Astrocyte of the spinal cord (primary cell): ENCODE measurements around the gene VPS13A.

ENCODE experiments used
- DNase-seq: peaks from one replicate; pipeline ENCODE4 v3.0.0; 2011; ENCODE audit warnings: low read depth, low spot score
- H3K4me3 ChIP-seq: 2 replicates; pipeline ENCODE4 v1.5.1; 2011; ENCODE audit warnings: low read depth, mild to moderate bottlenecking, low read length, moderate library complexity
- in situ Hi-C: cut with HindIII; loops from 2 replicates; pipeline ENCODE4 v1.10.0; 2017; ENCODE audit warnings: low sequenced_read_pairs
- TF ChIP-seq, protein P1 (sequence below): IDR thresholded peaks from 2 replicates; pipeline ENCODE4 v1.5.1; 2012; ENCODE audit warnings: low read depth, mild to moderate bottlenecking, low read length, inconsistent platforms

VPS13A gene

DNA sequence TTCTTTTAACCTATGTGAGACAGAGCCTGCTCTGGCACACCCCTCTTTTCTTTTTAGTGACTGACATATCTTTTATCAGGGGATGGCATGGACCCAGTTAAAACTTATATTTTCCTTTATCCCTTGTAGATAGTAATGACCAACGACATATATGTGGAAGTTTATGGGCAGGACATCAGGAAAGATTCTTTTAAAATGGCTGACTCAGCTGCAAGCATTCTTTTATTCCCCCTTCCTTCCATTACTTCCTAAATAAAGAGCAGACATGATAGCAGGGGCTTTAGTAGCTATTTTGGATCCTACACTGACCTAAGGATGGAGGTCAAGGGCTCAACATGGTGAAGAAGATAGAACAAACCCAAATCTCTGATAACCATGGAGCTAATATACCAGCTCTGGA, 25.0 kb upstream of the VPS13A start:
- TF ChIP-seq, protein P1, sequence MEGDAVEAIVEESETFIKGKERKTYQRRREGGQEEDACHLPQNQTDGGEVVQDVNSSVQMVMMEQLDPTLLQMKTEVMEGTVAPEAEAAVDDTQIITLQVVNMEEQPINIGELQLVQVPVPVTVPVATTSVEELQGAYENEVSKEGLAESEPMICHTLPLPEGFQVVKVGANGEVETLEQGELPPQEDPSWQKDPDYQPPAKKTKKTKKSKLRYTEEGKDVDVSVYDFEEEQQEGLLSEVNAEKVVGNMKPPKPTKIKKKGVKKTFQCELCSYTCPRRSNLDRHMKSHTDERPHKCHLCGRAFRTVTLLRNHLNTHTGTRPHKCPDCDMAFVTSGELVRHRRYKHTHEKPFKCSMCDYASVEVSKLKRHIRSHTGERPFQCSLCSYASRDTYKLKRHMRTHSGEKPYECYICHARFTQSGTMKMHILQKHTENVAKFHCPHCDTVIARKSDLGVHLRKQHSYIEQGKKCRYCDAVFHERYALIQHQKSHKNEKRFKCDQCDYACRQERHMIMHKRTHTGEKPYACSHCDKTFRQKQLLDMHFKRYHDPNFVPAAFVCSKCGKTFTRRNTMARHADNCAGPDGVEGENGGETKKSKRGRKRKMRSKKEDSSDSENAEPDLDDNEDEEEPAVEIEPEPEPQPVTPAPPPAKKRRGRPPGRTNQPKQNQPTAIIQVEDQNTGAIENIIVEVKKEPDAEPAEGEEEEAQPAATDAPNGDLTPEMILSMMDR, result no peak
- DNase-seq, result no peak
- H3K4me3 ChIP-seq, result no peak overlapping the region
- in situ Hi-C loops, result no loop called here

- TF ChIP-seq, protein P1, result no peak
- H3K4me3 ChIP-seq, result no peak overlapping the region
- no peak for DNase-seq
- in situ Hi-C loops, result no loop called here
These were observed 20.5 kb upstream of the VPS13A start for GRCh38 chr9:77156646-77157371.

DNA sequence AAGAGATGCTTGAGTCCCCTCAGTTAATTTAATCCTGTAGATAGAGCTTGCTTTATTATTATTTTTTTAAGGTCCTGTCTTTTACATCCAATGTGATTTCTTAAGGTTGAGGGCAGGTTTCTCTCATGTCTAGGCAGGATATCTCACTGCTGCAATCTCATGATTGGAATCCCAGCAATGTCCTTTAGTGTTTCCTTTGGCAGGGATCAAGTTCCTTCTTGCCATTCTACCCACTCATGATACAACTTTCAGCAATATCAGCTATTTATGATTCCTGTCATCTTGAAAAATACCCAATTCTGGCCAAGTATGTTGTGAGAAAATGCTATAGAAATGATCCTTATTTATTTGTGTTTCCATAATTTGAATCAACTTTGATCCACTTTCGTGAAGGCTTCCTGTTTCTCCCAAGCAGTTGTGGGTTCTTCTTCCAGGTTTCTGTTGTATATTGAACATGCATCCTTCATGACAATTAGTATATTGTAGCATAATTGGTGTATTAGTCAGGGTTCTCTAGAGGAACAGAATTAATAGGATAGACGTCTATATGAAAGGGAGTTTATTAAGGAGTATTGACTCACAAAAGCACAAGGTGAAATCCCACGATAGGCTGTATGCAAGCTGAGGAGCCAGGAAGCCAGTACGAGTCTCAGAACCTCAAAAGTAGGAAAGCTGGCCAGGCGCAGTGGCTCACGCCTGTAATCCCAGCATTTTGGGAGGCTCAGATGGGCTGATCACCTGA, 18.4 kb upstream of the VPS13A start:
- in situ Hi-C loops, result no loop called here
- H3K4me3 ChIP-seq, result no peak overlapping the region
- TF ChIP-seq, protein P1, result no peak
- peak; percentile 35 for DNase-seq

- TF ChIP-seq, protein P1, result no peak
- no peak overlapping the region for H3K4me3 ChIP-seq
- in situ Hi-C loops, result no loop called here
- DNase-seq, result no peak
These were observed 16.1 kb upstream of the VPS13A start for GRCh38 chr9:77161191-77161590.

- H3K4me3 ChIP-seq, result no peak overlapping the region
- DNase-seq, result no peak
- in situ Hi-C loops, result no loop called here
- TF ChIP-seq, protein P1, result no peak
These were observed 15.4 kb upstream of the VPS13A start for GRCh38 chr9:77161966-77162365.

GRCh38 chr9:77162366-77162765, 15.0 kb upstream of the VPS13A start:
- in situ Hi-C loops, result no loop called here
- TF ChIP-seq, protein P1, result no peak
- no peak for DNase-seq

More at GRCh38 chr9:77162366-77162765, 15.0 kb upstream of the VPS13A start:
- no peak overlapping the region for H3K4me3 ChIP-seq
